NCI-H2196 treated with DMSO at 0.1 percent for 48 hours (cell line): Measurements from ENCODE around the gene MRTFB.

Source experiments
- DNase-seq: peaks from one replicate; lab custom pipeline; 2025; ENCODE audit not compliant: unreplicated experiment; lab: John Stamatoyannopoulos, UW

MRTFB gene

DNA sequence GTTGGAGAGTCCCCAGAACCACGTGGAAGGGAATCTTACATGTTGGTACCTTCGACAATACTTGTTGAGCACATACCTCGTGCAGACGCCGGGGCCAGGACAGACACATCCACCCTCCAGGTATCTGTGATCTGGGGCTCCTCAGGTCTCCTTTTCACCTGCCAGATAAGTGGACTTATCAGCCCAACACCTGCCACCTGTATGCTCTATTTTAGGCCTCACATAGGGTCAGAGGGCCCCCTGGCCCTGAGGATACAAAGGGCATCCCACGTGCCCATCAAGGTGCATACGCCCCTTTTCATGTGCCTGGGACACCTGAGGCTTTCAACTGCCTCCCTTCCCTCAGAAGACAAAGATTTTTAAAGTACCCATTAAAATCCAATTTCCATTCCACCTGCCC, 212.7 kb downstream of the MRTFB start:
- DNase-seq: no peak

DNA sequence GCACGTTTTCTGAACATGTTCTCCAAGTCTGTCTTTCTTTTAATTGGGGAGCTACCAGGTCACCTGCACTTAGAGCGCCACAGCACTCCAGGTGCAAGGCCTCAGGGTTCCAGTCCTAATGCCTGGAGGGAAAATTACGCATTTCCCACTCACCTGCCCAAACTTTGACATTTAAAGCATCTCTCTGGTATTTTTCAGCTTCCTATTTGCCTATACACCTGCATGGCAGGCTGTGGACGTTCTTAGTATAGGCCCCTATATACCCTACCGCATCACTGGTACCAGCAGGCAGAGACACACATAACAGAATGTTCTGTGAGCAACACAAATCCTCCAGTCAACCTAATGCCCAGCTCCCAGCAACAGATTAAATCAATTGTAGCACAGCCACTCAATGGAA, 213.3 kb downstream of the MRTFB start:
- DNase-seq: no peak

DNA sequence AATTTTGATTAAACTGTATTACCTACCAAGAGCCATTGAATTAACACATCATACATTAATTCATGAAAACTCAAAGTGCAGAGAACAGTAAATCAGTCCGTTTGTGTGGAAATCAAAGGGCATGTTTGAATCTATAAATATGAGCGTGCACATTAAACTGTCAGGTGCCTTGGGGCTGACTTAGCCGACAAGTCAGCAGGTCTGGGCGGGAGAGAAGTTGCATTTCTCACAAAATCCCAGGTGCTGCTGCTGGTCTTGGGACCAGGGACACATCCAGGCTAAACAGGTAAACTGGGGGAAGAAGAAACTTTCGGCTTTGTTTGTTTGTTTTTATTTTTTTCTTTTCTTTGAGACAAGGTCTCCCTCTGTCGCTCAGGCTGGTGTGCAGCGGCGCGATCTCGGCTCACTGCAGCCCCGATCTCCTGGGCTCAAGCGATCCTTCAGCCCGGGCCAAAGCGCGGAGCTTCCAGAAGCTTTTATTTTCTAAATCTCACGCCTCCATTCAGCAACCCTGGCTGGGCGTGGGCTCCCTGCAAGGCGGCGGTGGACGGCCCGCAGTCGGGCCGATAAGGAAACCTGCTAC, 213.9 kb downstream of the MRTFB start:
- peak; percentile 46 for DNase-seq

DNA sequence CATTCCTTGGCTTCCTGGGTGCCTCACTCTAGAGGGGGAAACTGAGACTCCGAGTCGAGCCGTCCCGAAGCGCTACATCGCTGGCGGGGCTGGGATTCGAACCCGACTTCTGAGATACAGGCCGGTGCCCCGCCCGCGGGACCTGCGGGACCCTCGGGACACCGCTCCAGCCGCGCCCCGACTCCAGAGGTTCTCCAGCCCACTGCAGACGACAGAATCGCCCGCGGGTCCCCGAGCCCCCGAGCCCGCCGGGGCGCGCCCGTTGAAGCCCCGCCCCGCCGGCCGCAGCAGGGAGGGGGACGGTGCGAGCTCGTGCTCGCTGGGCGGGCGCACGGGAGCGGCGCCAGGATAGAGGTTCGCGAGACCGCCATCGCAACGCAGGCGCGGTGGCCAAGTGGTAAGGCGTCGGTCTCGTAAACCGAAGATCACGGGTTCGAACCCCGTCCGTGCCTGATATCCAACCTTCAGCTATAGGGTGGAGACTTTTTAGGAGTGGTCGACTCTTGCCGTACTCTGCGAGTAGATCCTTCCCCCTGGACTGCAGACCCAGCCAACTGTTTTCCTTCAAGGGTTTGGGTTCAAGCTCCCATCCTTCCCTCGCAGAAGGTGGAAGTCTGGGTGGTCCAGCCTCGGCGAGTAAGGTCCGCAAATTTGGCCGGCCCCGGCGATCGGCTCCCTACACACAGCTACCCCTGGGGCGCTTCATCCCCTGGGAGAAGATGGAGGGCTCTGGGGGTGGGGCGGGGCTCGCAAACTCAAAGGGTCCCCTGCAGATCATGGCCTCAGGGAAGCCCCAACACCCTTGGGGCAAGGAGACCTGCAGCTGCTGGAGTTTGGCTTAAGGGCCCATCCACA, 214.6 kb downstream of the MRTFB start:
- DNase-seq: peak; percentile 78

DNA sequence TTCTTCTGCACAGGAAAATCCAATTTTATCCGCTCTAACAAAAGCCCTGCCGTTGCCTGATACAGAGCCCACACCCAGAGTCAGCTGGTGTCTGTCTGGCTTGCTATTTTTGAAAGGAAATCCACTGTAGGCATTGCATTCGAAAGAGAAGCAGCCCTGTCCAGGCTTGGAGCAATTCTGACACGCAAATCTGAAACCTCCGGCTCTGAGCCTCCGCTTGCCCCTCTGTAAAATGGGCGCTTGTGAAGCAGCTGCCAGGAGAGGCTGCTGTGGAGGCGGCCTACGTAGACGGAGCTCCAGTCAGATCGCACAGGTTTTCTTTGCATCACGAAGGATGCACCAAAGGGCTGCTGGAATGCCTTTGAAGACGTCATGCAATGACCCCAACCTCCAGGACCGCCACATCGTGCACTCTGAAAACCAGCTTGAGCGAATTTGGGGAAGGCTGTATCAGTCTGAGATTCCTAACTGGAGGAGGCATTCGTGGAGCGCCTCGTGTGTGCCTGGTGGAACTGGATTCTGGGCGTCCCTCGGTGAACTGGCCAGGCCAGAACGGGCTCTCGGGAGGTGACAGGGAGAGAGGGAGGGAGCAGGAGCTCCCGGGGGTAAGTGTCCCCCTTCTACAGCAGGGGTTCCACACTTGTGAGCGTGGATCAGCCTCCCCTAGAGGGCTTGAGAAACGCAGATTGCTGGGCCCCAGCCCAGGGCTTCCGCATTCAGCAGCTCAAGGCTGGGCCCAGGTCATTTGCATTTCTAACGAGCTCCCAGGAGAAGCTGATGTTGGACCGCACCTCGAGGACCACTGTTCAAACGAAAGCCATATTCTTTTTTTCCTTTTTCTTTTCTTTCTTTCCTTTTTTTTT, 215.5 kb downstream of the MRTFB start:
- DNase-seq: no peak

DNA sequence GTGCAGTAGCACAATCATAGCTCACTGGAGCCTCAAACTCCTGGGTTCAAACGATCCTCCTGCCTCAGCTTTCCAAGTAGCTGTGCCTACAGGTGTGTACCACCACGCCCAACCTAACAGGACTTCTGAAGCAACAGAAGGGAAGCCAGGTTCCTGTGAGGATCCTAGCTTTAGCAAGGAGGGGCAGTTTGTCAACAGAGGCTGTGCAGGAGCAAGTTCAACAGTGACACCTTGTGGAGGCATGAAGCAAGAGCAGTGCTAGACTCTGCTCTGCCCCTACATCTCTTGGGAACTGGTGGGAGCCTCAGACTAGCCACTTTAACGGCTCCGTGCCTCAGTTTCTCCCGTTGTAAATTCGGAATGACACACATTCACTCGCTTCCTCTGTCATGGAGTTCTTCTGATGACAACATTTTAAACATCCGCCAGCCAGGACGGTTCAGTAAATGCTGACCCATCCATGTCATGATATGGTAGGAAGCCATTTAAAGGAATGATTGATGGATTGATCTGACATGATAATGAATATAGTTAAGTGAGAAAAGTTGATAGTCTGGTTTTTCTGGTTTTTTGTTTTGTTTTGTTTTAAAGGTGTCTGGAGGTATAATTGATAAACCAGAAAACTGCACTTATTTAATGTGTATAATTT, 218.7 kb downstream of the MRTFB start:
- DNase-seq: peak; percentile 57

DNA sequence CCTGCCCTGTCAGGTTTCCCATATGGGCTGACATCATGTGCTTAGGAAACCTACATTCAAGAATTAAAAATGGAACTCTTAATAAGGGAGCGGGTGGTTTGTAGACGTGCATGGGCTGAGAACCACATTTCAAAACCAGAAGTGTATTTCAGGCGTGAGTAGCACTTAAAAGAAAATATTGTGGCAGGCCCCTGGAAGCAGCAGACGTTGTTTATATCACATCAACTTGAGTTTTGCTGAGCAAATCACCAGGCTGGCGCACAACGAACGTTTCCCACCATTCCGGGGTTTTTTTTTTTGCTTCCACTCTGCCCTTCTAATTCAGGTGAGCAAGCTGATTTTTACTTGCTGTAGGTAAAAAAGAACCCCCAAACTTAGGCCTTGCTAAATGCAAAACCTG, 220.2 kb downstream of the MRTFB start:
- DNase-seq: no peak

DNA sequence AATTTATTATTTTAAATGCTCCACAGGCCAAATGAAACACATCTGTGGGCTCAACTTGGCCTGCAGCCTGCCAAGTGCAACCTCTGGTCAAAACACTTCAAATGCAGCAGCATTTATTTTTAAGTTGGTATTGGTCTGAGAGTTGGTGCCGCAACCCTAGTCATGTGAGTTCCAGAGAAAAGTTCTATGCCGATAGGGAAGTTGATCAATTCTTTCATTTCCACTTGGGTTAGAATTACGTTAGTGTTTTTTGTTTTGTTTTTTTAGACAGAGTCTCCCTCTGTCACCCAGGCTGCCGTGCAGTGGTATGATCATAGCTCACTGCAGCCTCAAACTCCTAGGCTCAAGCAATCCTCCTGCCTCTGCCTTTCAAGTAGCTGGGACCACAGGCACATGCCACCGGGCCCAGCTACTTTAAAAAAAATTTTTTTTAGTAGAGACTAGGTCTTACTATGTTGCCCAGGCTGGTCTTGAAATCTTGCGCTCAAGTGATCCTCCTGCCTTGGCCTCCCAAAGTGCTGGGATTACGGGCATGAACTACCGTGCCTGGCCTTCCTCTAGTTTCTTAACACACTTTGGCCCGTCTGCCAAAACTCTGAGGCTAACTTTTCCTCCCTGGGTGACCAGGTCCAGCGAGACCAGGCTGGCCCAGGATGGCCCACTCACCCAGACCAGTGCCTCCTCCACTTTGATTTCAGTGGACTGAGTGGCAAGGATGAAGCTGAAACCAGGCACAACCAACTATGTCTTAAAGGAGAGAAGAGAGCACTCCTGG, 221.1 kb downstream of the MRTFB start:
- DNase-seq: no peak

DNA sequence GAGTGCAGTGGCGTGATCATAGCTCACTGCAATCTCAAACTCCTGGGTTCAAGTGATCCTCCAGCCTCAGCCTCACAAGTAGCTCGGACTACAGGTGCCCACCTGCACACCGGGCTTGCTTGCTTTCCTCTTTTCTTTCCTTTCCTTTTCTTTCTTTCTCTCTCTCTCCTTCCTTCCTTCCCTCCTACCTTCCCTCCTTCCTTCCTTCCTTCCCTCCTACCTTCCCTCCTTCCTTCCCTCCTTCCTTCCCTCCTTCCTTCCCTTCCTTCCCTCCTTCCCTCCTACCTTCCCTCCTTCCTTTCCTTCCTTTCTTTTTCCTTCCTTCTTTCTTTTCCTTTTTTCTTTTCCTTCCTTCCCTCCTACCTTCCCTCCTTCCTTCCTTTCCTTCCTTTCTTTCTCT, 225.5 kb downstream of the MRTFB start:
- DNase-seq: no peak

DNA sequence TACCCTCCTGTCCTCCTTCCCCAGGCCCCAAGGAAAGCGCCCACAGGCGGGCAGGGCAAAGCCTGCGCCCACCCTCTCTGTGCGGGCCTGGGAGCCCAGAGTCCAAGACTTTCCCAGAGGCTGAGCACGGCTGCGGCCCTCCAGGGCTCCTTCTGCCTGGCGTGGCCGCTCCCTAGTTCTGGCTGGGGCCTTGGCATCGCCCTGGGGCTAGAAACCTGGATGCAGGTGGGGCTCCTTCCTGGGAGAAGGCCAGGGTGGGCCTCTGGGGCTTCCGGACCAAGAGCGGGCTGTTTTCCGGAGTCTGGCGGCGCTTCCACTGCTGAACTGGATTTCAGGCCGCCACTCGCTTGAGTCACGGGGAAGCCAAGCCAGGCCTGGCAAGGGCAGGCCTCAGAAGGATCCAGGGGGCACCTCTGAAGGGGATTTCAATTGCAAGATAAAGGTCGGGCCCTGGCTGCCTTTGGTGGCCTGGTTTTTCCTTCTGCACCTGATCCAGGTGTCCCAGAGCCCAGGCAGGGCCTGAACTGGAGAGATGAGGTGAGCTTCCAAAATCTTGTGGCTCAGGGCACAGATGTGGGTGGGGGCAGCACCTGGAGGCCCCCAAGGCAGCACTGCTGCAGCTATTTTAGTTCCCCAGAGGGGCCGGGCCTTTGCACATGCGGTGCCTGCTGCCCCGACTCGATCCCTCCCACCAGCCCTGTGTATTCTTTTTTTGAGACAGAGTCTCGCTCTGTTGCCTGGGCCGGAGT, 227.4 kb downstream of the MRTFB start:
- no peak for DNase-seq

DNA sequence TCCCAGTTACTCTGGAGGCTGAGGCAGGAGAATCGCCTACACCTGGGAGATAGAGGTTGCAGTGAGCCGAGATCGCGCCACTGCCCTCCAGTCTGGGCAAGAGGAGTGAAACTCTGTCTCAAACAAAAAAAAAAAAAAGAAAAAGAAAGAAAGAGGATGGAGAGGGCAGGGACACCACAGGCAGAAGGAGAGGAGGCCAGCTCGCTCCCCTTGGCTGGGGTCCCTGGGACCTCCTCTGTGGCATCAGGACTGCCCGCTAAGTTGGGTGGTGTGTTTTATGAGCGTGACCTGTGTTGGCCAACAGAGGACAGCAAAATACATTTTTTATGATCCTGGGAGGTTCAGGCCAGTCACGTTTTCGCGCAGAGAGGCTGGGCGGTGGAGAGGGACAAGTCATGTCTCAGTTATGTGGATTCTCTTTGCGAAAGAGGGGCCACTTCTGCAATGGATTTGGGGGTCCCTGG, 229.6 kb downstream of the MRTFB start:
- peak; percentile 70 for DNase-seq

DNA sequence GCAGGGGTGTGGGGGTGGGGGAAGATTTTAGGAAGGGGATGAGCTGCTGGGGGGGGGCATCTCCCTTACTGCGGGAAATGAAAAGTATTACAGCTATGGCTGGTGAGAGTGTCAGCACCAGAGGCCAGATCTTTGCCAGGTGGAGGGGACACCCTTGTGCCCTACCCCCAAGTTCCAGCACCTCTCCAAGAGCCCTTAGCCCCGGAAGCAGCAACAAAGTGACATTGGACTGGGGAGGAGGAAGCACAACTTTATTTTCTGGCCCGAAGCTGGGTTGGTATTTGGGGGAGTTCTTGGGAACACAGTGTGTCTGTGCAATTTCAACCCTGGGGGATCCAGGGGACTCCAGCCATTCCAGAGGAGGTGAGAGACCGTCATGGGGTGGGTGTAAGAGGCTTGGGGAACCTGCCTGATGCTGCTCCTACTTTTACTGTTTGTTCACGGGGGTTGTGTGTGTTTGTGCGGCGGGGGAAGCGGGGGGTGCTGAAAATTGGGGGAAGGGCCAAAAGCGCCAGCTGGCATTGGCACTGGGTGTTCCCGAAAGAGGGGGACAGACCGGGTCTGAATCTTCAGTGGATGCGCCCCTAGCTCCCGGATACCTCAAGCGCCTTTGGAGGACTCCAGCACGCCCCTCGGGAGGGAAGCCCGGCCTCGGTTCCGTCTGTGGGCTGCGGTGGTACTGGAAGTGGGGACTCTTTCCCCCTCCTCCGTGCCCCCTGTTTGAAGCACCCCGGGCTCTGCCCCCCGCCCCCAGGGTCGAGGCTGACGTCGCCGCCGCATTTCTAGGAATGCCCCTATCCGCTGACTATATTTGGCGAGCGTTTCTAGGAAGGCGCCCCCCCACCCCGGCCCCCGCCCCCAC, 230.3 kb downstream of the MRTFB start:
- DNase-seq: no peak

DNA sequence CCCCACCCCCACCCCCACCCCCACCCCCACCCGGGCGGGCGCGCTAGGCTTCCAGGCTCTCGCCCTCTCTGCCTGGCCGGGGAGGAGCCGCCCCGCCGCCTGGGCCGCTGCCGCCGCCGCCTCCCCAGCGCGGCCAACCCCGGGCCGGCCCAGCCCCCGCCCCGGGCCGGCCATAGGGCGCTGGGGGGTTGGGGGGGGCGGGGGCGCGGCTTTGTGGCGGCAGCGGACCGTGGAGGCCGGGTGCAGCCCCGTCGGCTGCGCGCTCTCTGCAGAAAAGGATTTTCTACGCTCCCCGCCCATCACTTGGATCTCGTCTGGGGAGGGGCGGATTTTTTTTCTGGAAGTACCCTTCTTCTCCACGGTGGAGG, 230.9 kb downstream of the MRTFB start:
- peak; percentile 68 for DNase-seq

DNA sequence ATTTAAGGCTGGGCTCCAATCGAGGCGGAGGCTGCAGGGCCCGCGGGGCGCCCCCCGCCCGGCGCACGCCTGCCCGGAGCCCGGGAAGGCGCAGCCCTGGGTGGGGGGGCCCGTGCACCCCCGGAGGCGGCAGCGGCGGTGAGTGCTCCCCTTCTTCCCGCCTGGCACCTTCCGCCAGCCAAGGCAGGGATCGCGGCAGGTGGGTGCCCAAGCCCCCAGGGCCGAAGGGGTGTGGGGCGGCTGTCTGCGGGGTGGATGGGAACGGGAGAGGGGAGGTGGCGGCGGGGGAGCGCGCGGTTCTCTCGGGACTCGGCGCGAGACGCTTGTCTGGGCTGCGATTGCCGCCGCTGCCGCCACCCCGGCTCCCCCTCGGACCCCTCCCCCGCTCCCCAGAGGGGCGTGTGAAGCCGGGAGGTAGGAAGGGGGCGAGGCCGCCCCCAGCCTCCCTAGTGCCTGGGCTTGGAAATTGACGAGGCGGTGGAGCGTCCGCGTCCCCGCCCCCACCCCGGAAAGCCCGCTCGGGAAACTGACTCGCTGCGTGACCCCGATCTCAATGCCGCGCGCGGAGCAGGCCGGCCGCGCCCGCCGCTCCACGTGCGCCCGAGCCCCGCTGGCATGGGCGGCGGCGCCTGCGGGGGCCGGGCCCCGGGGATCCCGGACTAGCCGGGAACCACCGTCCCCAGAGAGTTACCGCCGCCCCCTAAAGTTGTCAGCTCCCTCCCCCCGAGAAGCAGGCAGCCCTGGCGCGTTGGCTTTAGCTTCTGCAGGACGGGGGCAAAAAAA, 231.5 kb downstream of the MRTFB start:
- no peak for DNase-seq

DNA sequence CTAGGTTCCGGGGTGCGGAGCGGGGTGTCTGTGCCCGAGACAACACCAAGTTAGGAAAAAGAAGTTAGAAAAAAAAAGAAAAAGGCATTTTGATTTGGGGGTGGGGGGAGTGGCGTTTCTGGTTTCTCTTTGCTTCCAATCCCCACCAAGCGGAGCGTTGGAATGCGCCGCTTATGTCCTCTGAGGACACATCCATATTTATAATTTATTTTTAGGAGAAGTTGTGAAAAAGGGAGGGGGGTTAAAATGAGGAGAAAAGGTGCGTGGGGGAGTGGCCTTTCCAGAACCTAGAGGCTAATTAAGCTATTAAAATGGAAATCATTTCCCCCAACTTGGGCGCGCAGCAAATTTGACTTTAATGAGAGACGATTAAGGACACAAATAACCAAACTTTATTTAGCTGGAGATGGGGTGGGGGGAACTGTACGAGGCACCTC, 232.1 kb downstream of the MRTFB start:
- DNase-seq: no peak

DNA sequence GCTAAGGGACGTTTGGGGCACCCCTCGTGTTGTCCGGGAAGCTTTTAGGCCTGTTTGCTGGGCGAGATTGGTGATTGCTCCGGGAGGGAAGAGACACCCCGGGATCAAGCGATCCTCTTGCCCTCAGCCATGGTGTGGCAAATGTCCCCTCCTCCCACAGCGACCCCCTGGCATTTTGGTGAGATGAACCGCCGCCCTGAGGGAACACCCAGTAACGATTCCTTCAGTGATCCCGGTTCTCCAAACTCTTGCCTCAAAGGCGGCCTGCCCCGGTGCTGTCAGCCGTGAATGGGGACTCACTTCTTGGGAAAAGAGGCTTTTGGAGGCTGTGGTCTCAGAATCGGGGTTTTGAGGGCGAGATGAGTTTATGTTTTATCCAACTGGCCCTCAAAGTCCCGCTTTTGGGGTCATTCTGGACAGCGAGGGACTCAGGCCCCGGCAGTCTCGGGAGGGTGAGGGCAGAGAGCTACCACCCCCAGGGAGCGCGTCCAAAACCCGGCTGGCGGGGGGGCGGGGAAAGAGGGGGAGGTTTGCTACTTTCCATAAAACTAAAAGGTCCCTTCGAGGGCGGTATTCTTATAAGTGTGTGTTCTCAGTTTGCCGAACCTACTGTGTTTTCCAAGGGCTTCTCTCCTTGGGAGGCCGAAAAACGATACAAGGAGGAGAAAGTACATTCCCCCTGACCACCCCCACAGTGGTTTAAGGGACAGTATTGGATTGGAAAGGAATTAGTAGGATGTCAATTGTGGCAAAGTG, 232.7 kb downstream of the MRTFB start:
- DNase-seq: no peak

DNA sequence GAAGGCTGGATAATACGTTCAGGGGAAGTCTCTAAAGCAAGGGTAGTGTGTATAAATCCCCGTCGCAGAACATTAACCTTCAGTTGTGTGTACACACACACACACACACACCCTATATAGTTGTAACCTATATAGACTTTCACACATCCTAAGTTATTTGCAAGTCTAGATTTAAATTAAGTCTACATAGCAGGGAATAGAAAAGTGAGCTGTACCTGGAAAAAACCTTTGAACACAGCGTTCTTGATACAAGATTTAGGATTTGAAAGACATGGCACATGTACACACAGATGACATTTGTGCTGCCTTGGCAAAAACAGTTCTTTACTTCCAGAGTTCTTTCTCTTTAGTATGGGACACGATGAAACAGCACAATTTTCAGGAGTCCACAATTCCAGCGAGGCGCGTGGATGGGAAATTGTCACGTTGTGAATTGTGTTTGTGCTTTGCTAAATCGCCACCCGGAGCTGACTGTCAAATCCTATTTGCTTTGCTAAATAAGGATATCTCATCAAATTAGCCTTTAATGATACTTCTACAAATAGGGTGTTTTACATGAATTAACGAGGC, 233.9 kb downstream of the MRTFB start:
- no peak for DNase-seq
